Activated CD8-positive, alpha-beta memory T cell treated with anti-CD3 and anti-CD28 coated beads, Interleukin-2, amount 50 U/mL, for 1 hour (primary cell): ENCODE data around the gene TCTN3.
"Not testable (repeated sequence)": the region's sequence is repeated elsewhere in the genome, so short reads cannot be mapped to it uniquely, and the experiment has no call there.

Source experiments
- DNase-seq: peaks from one replicate; pipeline ENCODE4 v3.0.0-alpha.2; 2020; ENCODE audit errors: extremely low read depth

The TCTN3 gene

DNA sequence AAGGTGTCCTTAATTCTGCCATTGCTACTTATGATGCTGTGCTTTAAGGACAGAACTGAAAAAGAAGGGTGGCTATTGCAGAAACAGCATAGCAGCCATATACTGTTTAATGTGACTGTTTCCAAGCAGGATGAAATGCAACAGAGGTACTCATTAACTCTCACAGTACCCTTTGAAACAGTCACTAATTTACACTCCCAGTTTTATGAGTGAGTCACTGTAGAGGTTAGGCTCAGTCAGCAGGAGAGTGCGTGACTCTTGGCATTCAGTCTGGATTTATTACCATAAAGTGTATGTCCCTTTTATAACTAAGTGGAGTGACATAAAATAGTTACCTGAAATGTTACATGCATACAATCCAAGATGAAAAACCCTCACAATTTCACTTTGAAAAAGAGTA, 64.9 kb downstream of the TCTN3 start:
- no peak for DNase-seq

DNA sequence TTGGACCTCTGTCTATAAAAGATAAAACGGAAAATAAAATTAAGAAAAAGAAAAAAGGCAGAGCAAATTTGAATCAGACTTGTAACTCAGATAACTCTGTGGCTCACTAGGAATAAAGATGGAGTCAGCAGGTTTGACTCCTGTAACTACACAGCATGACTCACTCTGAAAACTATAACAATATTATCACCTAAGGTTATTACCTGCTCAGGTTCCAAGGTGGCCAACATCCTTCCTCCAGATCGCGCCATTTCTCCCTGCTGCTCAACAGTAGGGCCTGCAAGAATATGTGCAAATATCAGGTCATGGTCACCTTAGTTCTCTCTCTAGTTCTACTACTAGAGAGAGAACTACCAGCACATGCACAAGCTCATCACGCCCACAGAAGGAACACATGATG, 67.2 kb downstream of the TCTN3 start:
- DNase-seq: no peak

DNA sequence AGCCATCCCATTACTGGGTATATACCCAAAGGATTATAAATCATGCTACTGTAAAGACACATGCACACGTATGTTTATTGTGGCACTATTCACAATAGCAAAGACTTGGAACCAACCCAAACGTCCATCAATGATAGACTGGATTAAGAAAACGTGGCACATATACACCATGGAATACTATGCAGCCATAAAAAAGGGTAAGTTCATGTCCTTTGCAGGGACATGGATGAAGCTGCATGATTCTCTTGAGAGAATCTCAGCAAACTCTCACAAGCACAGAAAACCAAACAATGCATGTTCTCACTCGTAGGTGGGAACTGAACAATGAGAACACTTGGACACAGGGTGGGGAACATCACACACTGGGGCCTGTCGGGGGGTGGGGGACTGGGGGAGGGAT, 73.3 kb downstream of the TCTN3 start:
- not testable (repeated sequence) for DNase-seq

DNA sequence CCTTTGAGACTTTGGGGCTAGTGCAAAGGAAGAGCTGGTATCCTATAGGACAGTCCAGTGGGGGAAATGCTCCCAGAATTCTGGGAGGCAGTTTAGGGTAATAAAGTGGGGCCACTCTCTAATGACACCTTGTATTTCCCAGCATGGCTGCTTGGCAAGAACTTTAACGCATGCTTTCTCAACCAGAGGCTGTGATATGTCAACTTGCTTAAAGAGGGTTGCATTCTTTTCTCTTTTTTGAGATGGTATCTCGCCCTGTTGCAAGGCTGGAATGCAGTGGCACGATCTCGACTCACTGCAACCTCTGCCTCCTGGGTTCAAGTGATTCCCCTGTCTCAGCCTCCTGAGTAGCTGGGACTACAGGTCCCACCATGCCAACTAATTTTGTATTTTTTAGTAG, 75.6 kb downstream of the TCTN3 start:
- no peak for DNase-seq

DNA sequence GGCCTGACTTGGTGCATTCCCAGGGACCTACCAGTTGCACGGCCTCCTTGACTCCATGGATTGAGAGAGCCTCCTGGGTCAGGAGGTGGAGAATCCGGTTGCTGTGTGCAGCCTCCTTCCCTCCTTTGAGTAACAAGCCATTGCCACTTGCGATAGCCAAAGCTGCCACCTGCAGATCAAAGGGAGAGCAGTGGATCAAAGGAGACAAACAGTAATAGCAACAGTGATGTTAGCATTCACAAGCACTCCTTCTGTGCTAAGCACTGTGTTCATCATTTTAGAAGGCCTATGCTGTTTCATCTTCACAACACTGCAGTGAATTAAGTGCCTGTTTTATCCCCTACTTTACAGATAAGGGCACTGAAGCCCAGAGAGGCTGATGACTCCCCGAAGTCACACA, 77.3 kb downstream of the TCTN3 start:
- no peak for DNase-seq
